CD8-positive, alpha-beta memory T cell (primary cell): ENCODE measurements around the gene PSRC1. TPM values are rescaled to one million over a fixed set of nuclear protein-coding genes. Genes with fewer than 3 reads are reported as not detected.

Experiments
- CTCF ChIA-PET: fragments of 350-600 bp; sonication (Branson Sonifier 250); formaldehyde crosslinking; loops from one replicate; lab custom pipeline; 2021; ENCODE audit warnings: antibody characterized with exemption; lab: Charles Lee
- POLR2A ChIA-PET: fragments of 350-600 bp; sonication (Branson Sonifier 250); formaldehyde crosslinking; loops from one replicate; lab custom pipeline; 2021; ENCODE audit warnings: antibody characterized with exemption; lab: Charles Lee
- DNase-seq, 5 donors: peaks; one replicate each; pipeline versions ENCODE4 v3.0.0 to v3.0.0-alpha.2; 2020 to 2022; ENCODE audit warnings: mixed read lengths in 1 of 5
- H3K27ac ChIP-seq: one replicate; pipeline ENCODE4 v1.7.0; 2013; ENCODE audit warnings: low read depth, mild to moderate bottlenecking, low read length, moderate library complexity
- H3K27me3 ChIP-seq: 2 replicates; pipeline ENCODE4 v1.7.0; 2013; ENCODE audit warnings: low read length, mild to moderate bottlenecking; ENCODE audit not compliant: insufficient read depth, poor library complexity, severe bottlenecking
- H3K36me3 ChIP-seq: 2 replicates; pipeline ENCODE4 v1.7.0; 2013; ENCODE audit warnings: mild to moderate bottlenecking, low read length, moderate library complexity; ENCODE audit not compliant: insufficient read depth
- H3K4me1 ChIP-seq: 2 replicates; pipeline ENCODE4 v1.7.0; 2013; ENCODE audit warnings: mild to moderate bottlenecking, low read length, moderate library complexity; ENCODE audit not compliant: insufficient read depth
- H3K4me3 ChIP-seq: 2 replicates; pipeline ENCODE4 v1.7.0; 2013; ENCODE audit warnings: mild to moderate bottlenecking, low read length
- H3K9me3 ChIP-seq: 2 replicates; pipeline ENCODE4 v1.7.0; 2013; ENCODE audit warnings: mild to moderate bottlenecking, low read length
- H3K27ac Mint-ChIP-seq, 8 donors: one replicate each; pipeline ENCODE4 v1.8.0; 2020 to 2021; ENCODE audit warnings: mixed read lengths in 8 of 8, mild to moderate bottlenecking in 6 of 8, inconsistent platforms in 3 of 8, moderate library complexity in 3 of 8
- H3K27me3 Mint-ChIP-seq, 2 donors: one replicate each; pipeline ENCODE4 v1.8.0; 2020 to 2021; ENCODE audit warnings: mixed read lengths in 2 of 2, mild to moderate bottlenecking in 1 of 2, moderate library complexity in 1 of 2
- H3K36me3 Mint-ChIP-seq, 3 donors: one replicate each; pipeline ENCODE4 v1.8.0; 2020 to 2021; ENCODE audit warnings: mixed read lengths in 3 of 3, inconsistent platforms in 1 of 3, mild to moderate bottlenecking in 1 of 3
- H3K4me1 Mint-ChIP-seq, 3 donors: one replicate each; pipeline ENCODE4 v1.8.0; 2020 to 2021; ENCODE audit warnings: mixed read lengths in 3 of 3, inconsistent platforms in 1 of 3, mild to moderate bottlenecking in 1 of 3
- H3K4me3 Mint-ChIP-seq, 7 donors: one replicate each; pipeline ENCODE4 v1.8.0; 2020 to 2021; ENCODE audit warnings: mixed read lengths in 7 of 7, mild to moderate bottlenecking in 6 of 7, moderate library complexity in 4 of 7, inconsistent platforms in 2 of 7
- H3K9me3 Mint-ChIP-seq, 5 donors: one replicate each; pipeline ENCODE4 v1.8.0; 2020 to 2022; ENCODE audit warnings: mixed read lengths in 5 of 5, mild to moderate bottlenecking in 3 of 5, moderate library complexity in 2 of 5, inconsistent platforms in 1 of 5
- polyA plus RNA-seq: library from polyadenylated mRNA; unstranded; fragments of 300-500 nt; fragmentation: Illumina TruSeq; gene quantifications from one replicate; pipeline ENCODE4 v1.2.3, GENCODE V29; 2021
- total RNA-seq, 2 experiments: library from RNA; stranded (reverse); gene quantifications; one replicate each; pipeline ENCODE4 v1.2.3, GENCODE V29; 2021

PSRC1 gene
- total and polyA plus RNA-seq, 3 experiments from 2014 or later: 0.59 to 5.8 (median 5.4) TPM

DNA sequence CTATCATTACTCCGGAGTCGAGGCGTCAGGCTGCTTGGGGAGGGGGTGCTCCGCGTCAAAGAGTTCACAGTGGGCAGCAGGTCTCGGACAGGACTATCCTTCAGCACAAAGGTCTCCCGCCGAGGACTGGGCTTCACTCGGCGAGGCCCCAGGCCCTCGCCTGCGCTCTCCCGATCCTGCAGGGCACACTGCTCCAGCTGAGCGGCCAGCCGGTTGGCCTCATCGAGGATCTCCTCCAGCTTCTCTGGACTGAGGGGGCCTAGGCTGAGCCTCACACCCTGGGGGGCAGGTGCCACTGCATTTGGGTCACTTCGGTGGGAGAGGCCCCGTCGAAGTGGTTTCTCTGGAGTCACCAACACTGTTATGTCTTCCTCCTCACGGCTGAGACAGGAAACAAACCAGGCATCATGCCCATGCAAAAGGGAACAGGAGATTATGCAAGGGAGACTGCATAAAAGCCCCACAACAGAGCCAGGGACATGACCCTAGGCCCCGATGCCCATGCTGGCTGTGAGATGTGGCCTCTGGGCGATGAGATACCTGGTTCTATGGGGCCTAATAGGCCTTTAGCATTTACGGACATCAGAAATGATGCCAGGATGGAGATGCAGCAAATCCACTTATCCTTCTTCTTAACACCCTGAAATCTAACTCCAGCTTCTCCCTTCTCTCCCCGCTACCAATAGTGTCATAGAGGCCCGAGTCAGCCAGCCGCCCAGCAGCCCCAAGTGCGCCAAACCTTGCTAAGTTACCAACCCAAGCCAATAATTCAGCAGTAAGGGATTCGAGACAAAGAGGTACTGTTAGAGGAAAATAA is 1.1 kb downstream of the PSRC1 start:
- H3K4me1 ChIP-seq: peaks cover 9% of the 10 kb centered on the region
- POLR2A ChIA-PET: no interaction called here
- no peaks in the 10 kb centered on the region for H3K27me3 Mint-ChIP-seq
- no peaks in the 10 kb centered on the region for H3K9me3 Mint-ChIP-seq
- H3K27ac ChIP-seq: peak overlapping the region; percentile 78
- H3K9me3 ChIP-seq: no peaks in the 10 kb centered on the region
- no peak for DNase-seq
- H3K4me3 Mint-ChIP-seq: peak overlapping the region; percentile 92 to 99 (median 98)
- peak overlapping the region in 3 of 8 donors; percentile 13 to 68 (median 22) for H3K27ac Mint-ChIP-seq
- CTCF ChIA-PET: interaction anchor here (1.1 to 2.3 kb wide), 5 partner anchors 61 to 251 kb away, joined by 3 to 12 read pairs (median 5); partner anchors contain the start of gene SORT1
- H3K36me3 ChIP-seq: no peaks in the 10 kb centered on the region
- H3K4me1 Mint-ChIP-seq: peaks cover 13 to 26% (median 16%) of the 10 kb centered on the region in 3 donors
- H3K27me3 ChIP-seq: no peaks in the 10 kb centered on the region
- peak overlapping the region; percentile 65 for H3K4me3 ChIP-seq
- peaks cover 0 to 4% (median 0%) of the 10 kb centered on the region in 3 donors for H3K36me3 Mint-ChIP-seq

DNA sequence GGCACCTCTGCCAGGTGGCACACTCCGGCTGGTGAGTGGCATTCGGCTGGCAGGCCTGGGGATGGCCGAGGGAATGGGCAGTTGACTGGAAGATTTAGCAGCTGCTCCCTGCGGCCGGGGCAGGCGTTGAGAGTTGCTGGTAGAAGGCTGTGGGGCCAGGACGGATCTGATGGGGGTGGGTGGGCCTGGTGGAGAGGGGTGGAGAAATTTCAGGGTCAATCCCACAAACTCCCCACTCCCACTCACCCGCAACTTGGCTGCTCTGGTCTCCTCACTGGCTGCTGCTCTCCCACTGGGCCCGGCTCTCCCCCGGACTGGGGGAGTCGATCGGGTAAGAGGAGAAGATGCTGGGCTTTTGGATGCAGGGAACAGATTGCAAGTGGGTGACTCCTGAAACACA is 2.1 kb downstream of the PSRC1 start:
- Mint-ChIP-seq H3K4me1 (peaks cover 13 to 26% (median 16%) of the 10 kb centered on the region in 3 donors), H3K9me3 (no peaks in the 10 kb centered on the region), H3K27me3 (no peaks in the 10 kb centered on the region), H3K36me3 (peaks cover 0 to 4% (median 0%) of the 10 kb centered on the region in 3 donors), H3K27ac (no peak overlapping the region), H3K4me3 (peak overlapping the region in 1 of 7 donors; percentile 79)
- peaks cover 9% of the 10 kb centered on the region for H3K4me1 ChIP-seq
- no peak for DNase-seq
- no peaks in the 10 kb centered on the region for H3K27me3 ChIP-seq
- no peak overlapping the region for H3K4me3 ChIP-seq
- no peaks in the 10 kb centered on the region for H3K36me3 ChIP-seq
- ChIA-PET CTCF (interaction anchor here (5.3 to 5.6 kb wide), 2 partner anchors 118 to 251 kb away, joined by 53 to 56 read pairs; partner anchors contain the start of gene SORT1), POLR2A (interaction anchor here (0.9 kb wide), 1 partner anchor 268 kb away, joined by 3 read pairs; the partner anchor contains the start of gene GNAI3)
- H3K27ac ChIP-seq: no peak overlapping the region
- H3K9me3 ChIP-seq: no peaks in the 10 kb centered on the region

DNA sequence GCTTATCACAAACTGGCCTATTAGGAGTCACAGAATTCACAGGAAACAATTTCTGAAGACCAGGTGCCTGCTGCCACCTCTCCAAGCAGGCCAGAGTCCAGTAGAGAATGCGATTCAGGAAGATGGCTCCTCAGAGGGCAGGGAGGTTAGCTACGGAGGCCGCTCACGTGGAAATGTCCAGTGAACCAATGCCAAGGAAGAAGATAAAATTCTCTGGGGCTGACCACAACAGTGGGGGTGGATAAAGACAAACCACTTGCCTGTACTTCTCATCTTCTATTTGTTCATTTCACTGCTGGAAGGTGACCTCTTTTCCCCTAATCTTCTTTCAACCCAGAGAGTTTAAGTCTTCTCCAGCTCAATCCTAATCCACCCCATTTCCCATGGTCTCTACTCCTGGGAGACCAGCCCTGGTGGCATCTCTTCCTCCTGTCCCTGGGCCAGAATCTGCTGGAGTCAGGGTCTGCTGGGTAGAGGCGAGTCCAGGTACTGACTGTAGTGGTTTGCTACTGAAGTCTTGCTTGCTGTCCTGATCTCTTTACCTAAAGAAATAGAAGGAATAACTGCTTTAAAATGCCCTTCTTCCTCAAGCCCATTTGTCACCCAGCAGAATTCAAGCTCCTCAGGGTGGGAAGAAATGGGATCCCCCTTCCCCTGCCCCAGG is 3.2 kb downstream of the PSRC1 start:
- no peaks in the 10 kb centered on the region for H3K9me3 ChIP-seq
- H3K36me3 ChIP-seq: no peaks in the 10 kb centered on the region
- H3K9me3 Mint-ChIP-seq: no peaks in the 10 kb centered on the region
- peak overlapping the region in 1 of 7 donors; percentile 45 for H3K4me3 Mint-ChIP-seq
- H3K27me3 Mint-ChIP-seq: no peaks in the 10 kb centered on the region
- H3K27ac ChIP-seq: no peak overlapping the region
- H3K4me1 Mint-ChIP-seq: peaks cover 13 to 26% (median 16%) of the 10 kb centered on the region in 3 donors
- no peaks in the 10 kb centered on the region for H3K27me3 ChIP-seq
- POLR2A ChIA-PET: interaction anchor here (0.9 kb wide), 1 partner anchor 269 kb away, joined by 3 read pairs; the partner anchor contains the start of gene GNAI3
- H3K4me3 ChIP-seq: no peak overlapping the region
- peaks cover 0 to 4% (median 0%) of the 10 kb centered on the region in 3 donors for H3K36me3 Mint-ChIP-seq
- peaks cover 9% of the 10 kb centered on the region for H3K4me1 ChIP-seq
- peak overlapping the region in 2 of 8 donors; percentile 9 to 50 for H3K27ac Mint-ChIP-seq
- CTCF ChIA-PET: interaction anchor here (1.2 to 5.6 kb wide), 3 partner anchors 120 to 252 kb away, joined by 3 to 56 read pairs (median 53); partner anchors contain the start of gene SORT1
- no peak for DNase-seq

DNA sequence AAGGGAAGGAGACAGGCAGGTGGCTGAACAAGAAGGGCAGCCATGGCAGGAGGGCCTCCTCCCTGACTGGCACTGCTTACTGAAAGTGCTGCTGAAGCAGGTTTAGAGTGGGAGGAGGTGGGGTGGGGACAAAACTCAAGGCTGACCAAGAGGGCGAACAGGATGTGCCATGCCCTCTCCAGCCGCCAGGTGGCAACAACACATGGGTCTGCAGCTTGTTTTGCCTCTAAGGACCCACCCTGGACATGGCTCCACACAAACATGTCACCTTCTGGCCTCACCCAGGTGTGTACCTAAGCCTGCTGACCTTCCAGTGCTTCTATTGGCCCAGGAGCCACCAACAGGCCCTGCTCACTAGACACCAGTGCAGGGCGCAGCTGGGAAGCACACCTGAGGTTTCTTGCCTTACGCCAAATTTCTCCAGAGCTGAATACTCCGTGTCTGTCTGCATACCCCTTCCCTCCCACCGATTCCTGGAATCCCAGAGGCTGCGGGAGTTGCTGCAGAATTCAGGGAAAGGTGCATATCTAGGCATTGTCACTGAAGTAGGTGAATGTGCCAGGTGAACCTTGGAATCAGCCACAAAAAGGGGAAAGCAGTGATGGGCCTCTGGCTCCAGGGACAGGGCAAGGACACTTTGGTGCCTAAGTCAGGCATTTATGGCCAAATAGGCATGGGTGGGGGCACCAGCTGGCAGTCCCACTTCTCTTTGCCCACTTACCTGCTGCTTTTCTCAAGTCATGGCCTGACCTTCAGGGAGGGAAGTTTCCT is 5.3 kb downstream of the PSRC1 start:
- peak; percentile 37 to 67 (median 49) for DNase-seq
- Histone ChIP-seq H3K9me3 (no peaks in the 10 kb centered on the region), H3K4me3 (no peak overlapping the region), H3K27ac (no peak overlapping the region), H3K27me3 (no peaks in the 10 kb centered on the region), H3K4me1 (peaks cover 8% of the 10 kb centered on the region), H3K36me3 (no peaks in the 10 kb centered on the region)
- CTCF ChIA-PET: interaction anchor here (0.7 to 5.6 kb wide), 29 partner anchors 8 to 739 kb away, joined by 3 to 56 read pairs (median 4); partner anchors contain the start of genes ATXN7L2, CYB561D1, SARS1 and SORT1
- no peak overlapping the region for H3K4me3 Mint-ChIP-seq
- H3K27me3 Mint-ChIP-seq: no peaks in the 10 kb centered on the region
- POLR2A ChIA-PET: interaction anchor here (1.2 kb wide), 1 partner anchor 255 kb away, joined by 3 read pairs; no protein-coding TSS in a partner anchor
- H3K4me1 Mint-ChIP-seq: peaks cover 5 to 12% (median 7%) of the 10 kb centered on the region in 3 donors
- H3K36me3 Mint-ChIP-seq: no peaks in the 10 kb centered on the region
- H3K9me3 Mint-ChIP-seq: no peaks in the 10 kb centered on the region
- H3K27ac Mint-ChIP-seq: peak overlapping the region in 2 of 8 donors; percentile 15 to 87

DNA sequence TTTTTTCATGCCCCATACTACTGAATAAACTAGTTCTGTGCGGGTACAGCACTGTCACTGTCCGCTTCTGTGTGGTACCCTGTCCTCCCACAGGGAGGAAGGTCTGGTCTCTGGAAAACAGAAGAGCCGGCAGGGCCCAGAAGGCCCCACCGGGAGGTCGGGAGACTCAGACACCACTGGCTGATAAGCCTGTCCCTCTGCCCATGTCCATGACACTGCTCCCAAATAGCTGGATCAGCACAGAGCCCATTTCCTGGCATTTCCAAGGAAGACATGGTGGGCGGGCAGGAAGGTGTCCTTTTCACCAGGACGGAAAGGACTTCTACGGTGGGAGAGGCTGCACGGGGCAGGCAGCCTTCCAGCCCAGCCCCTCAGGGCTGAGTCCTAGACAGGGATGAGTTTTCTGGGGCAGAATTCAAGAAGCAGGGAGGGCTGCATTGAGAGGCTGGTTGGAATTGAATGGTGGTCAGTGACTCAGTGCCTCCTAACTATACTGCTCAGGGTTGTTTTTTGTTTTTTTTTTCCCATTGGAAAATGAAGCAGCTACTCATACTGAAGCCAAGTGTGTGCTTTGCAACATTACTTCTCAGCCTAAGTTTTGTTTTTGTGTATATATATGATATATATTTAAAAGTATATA is 7.1 kb downstream of the PSRC1 start:
- no peak overlapping the region for H3K27ac ChIP-seq
- H3K4me3 Mint-ChIP-seq: no peak overlapping the region
- H3K9me3 Mint-ChIP-seq: no peaks in the 10 kb centered on the region
- ChIA-PET CTCF (interaction anchor here (1.1 to 5.6 kb wide), 10 partner anchors 12 to 256 kb away, joined by 4 to 56 read pairs (median 8); partner anchors contain the start of genes CYB561D1 and SORT1), POLR2A (no interaction called here)
- no peak overlapping the region for H3K4me3 ChIP-seq
- H3K27me3 Mint-ChIP-seq: no peaks in the 10 kb centered on the region
- no peaks in the 10 kb centered on the region for H3K36me3 ChIP-seq
- H3K36me3 Mint-ChIP-seq: no peaks in the 10 kb centered on the region
- no peak overlapping the region for H3K27ac Mint-ChIP-seq
- H3K27me3 ChIP-seq: no peaks in the 10 kb centered on the region
- H3K4me1 ChIP-seq: peaks cover 4% of the 10 kb centered on the region
- peaks cover 4 to 5% (median 4%) of the 10 kb centered on the region in 3 donors for H3K4me1 Mint-ChIP-seq
- no peak for DNase-seq
- no peaks in the 10 kb centered on the region for H3K9me3 ChIP-seq

DNA sequence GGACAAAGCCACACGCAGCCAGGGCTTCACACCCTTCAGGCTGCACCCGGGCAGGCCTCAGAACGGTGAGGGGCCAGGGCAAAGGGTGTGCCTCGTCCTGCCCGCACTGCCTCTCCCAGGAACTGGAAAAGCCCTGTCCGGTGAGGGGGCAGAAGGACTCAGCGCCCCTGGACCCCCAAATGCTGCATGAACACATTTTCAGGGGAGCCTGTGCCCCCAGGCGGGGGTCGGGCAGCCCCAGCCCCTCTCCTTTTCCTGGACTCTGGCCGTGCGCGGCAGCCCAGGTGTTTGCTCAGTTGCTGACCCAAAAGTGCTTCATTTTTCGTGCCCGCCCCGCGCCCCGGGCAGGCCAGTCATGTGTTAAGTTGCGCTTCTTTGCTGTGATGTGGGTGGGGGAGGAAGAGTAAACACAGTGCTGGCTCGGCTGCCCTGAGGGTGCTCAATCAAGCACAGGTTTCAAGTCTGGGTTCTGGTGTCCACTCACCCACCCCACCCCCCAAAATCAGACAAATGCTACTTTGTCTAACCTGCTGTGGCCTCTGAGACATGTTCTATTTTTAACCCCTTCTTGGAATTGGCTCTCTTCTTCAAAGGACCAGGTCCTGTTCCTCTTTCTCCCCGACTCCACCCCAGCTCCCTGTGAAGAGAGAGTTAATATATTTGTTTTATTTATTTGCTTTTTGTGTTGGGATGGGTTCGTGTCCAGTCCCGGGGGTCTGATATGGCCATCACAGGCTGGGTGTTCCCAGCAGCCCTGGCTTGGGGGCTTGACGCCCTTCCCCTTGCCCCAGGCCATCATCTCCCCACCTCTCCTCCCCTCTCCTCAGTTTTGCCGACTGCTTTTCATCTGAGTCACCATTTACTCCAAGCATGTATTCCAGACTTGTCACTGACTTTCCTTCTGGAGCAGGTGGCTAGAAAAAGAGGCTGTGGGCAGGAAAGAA is 8.1 kb downstream of the PSRC1 start:
- Mint-ChIP-seq H3K36me3 (peaks cover 0 to 2% (median 0%) of the 10 kb centered on the region in 3 donors), H3K9me3 (no peaks in the 10 kb centered on the region), H3K4me1 (peaks cover 4 to 5% (median 4%) of the 10 kb centered on the region in 3 donors), H3K27ac (no peak overlapping the region), H3K27me3 (peaks cover 0 to 2% of the 10 kb centered on the region in 2 donors), H3K4me3 (no peak overlapping the region)
- POLR2A ChIA-PET: no interaction called here
- peaks cover 4% of the 10 kb centered on the region for H3K4me1 ChIP-seq
- H3K4me3 ChIP-seq: no peak overlapping the region
- H3K9me3 ChIP-seq: no peaks in the 10 kb centered on the region
- no peaks in the 10 kb centered on the region for H3K27me3 ChIP-seq
- H3K36me3 ChIP-seq: no peaks in the 10 kb centered on the region
- H3K27ac ChIP-seq: no peak overlapping the region
- CTCF ChIA-PET: interaction anchor here (5.6 kb wide), 1 partner anchor 257 kb away, joined by 56 read pairs; no protein-coding TSS in a partner anchor
- no peak for DNase-seq
